SKM-1 treated with dmso at 0.1 percent for 144 hours (cell line): ENCODE results near the gene OR2A25.
"Not testable (repeated sequence)": the region's sequence is repeated elsewhere in the genome, so short reads cannot be mapped to it uniquely, and the experiment has no call there.

Source experiments
- DNase-seq: peaks from one replicate; lab custom pipeline; 2025; ENCODE audit not compliant: unreplicated experiment; lab: John Stamatoyannopoulos, UW

The OR2A25 gene, protein sequence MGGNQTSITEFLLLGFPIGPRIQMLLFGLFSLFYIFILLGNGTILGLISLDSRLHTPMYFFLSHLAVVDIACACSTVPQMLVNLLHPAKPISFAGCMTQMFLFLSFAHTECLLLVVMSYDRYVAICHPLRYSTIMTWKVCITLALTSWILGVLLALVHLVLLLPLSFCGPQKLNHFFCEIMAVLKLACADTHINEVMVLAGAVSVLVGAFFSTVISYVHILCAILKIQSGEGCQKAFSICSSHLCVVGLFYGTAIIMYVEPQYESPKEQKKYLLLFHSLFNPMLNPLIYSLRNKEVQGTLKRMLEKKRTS

DNA sequence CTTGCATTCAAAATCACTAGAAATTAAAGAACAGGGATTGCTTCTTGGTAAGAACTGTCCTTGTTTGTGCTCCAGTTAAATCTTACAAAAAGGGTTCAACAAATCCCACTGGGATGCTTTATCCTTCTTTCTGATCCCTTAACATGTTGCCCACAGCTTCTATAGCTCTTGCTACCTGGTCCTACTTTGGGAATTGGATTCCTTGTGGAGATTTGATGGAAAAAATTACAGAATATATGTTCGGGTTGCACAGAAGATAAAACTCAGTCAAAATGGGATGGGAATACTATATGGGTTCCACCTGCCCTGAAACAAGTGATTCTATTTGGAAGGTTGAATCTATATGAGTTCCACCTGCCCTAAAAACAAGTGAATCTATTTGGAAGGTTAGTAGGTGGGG is at the start of gene OR2A25:
OR2A25 (plus strand) TSS at position 301 of the 400 bp plus-strand sequence. CDS start 4,409 bp downstream, outside the sequence.
- no peak for DNase-seq

- DNase-seq = no peak
Measured at GRCh38 chr7:144020340-144020739, 49.3 kb upstream of the OR2A25 start.

GRCh38 chr7:144022169-144022568 is 47.4 kb upstream of the OR2A25 start:
- DNase-seq = no peak

DNA sequence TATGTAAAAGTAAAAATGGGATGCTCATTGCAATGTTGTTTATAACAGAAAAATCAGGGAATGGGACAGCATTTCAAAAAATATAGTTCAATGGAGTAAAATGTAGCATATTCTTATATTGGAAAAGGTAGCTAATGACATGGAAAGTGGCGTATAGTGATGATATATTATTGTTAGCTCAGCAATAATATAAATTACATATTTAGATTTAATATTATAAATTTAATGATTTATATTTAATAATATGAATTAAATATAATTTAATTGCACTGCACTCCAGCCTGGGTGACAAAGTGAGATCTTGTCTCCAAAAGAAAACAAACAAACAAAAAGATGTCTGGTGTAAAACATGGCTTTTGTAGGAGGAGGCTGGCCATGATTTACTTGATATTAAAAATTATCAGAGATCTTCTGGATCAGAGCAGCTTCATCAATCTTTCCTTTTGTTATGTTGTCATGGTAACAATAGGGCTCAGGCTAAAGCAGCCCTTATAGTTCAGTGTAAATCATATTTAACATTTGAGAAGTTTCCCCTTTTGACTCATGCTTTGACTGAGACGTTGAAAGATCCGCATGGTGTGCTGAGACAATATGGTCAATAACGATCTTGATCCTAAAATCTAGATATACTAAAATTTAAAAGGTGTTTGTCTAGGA is 46.3 kb upstream of the OR2A25 start:
- DNase-seq = no peak

DNA sequence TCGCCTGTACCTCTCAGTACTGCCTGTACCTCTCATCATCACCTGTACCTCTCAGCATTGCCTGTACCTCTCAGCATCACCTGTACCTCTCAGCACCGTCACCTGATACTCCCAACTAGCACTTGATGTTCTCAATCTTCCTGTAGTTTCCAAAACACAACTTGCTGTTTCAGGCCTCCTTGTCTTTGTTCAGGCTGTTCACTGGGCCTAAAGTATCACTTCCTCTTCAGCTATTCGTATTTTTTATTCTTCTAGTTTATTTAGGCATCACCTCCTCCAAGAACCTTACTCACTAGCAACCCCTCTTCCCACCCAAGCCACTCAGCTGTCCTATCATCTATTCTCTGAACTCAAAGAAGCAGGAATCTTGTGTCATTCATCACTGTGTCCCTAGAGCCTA is 45.4 kb upstream of the OR2A25 start:
- DNase-seq = no peak

DNA sequence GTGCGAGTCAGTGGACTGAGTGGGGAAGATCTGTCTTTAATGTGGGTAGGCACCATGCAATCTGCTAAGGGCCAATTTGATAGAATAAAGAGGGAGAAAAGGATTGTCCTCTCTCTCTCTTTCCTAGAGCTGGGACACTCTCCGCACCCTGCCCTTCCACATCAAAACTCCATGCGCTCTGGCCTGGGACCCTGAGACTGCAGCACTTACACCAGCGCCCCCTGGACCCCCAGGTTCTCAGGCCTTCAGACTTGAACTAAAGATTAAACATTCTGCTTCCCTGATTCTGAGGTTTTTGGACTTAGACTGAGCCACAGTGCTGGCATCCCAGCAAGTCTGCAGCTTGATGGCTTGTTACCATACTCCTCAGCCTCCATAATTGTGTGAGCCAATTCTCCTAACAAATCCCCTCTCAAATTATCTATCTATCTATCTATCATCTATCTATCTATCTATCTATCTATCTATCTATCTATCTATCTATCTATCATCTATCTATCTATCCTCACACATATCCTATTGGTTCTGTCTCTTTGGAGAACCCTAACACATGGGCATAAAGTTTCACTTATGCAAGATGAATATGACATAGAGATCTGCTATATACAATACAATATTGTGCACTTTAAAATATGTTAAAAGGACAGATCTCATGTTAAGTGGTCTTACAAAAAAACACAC is 43.3 kb upstream of the OR2A25 start:
- DNase-seq = no peak

- no peak for DNase-seq
Measured at GRCh38 chr7:144027070-144027469, 42.5 kb upstream of the OR2A25 start.

GRCh38 chr7:144027974-144028373 is 41.6 kb upstream of the OR2A25 start:
- no peak for DNase-seq

DNA sequence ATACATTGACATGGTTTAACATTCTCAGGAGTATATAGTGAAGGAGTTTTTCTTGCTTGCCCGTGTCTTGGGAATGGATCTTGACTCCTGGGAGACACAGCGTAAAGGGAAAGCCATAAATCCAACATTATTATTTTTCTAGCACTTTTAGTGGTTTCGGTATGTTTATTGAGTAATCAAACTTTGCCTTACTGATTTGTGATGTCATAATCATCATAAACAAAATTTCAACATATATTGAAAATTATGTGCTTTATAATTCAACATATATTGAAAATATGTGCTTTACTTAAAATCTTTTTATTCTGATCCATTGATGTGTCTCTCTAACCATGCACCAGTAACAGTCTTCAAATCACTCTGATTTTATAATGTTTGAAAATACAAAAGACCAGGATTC is 41.1 kb upstream of the OR2A25 start:
- no peak for DNase-seq

GRCh38 chr7:144032516-144032915 is 37.1 kb upstream of the OR2A25 start:
- no peak for DNase-seq

GRCh38 chr7:144032985-144033709 is 36.5 kb upstream of the OR2A25 start:
- DNase-seq = no peak

GRCh38 chr7:144035385-144035784 is 34.2 kb upstream of the OR2A25 start:
- no peak for DNase-seq

- no peak for DNase-seq
Measured at GRCh38 chr7:144036302-144036885, 33.2 kb upstream of the OR2A25 start.

- DNase-seq = no peak
Measured at GRCh38 chr7:144037414-144038035, 32.1 kb upstream of the OR2A25 start.

DNA sequence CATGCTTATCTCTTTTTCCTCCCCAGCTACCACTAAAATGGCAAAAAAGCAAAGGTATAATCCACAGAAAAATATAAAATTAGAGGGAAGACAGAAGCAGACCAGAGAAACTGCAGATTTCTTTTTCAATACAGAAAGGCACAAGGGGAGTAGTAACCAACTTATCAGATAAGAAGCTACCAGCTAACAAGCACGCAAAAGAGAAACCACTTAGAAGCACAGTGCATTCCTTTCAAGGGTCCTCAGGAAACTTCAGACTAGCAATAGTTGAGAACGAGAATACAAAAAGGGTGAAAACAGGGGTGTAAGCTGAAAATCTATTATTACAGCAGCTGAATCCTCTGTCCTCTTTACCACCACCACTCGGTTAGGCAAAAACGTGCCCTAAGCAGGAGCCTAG is 30.7 kb upstream of the OR2A25 start:
- no peak for DNase-seq

DNA sequence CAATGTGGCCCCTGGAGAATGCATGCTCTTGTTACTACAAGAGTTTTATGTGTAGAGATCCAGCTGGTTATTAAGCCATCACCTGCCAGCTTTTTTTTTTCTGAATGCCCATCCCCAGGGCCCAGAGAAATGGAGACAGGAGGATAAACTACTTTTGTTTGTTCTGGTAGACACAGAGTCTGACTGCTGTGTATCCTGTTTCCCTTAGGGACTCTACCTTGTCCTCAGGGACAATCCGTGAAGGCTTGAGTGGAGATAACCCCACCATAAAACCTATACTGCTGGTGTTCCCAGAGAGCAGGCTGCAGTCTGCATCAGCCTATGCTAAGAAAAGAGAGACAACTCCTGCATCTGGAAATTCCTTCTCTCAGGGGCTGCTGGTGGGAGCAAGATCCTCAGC is 21.0 kb upstream of the OR2A25 start, which contains the start of gene OR2A5:
OR2A5 (plus strand) TSS at position 301 of the 400 bp plus-strand sequence. CDS start 1,454 bp downstream, outside the sequence.
- no peak for DNase-seq

DNA sequence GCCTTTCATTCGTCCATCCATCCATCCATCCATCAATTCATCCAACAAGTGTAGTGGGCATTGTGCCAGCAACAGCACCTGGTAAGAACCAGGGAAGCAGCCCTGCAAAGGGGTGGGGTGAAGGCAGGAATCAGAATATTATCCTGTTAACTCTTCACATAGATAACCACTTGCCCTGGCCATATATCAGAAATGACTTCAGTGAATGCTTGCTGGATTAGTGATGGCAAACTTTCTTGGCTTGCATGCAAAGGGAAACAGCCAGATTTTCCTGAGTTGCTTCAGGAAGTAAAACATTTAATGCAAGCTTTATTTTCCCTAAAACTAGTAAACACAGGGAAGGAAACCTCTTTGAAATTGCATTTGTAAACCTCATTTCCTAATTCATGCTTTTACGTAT is 20.1 kb upstream of the OR2A25 start:
- no peak for DNase-seq

DNA sequence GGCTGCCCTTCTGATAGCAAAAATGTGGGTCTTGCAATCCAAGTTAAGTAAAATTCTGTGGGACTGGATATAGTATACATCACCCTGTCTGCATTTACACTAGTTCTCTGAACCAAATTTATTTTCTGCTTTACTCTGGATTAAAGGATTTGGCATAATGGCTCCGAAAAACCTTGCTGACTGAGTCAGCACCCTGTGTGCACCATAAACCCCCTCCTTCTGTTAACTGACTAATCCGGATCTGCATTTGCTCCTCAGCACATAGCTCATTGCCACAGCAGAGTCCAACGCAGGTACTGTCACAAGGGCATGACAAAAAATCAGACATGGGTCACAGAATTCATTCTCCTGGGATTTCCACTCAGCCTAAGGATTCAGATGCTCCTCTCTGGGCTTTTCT is 19.5 kb upstream of the OR2A25 start:
- no peak for DNase-seq

- not testable (repeated sequence) for DNase-seq
Measured at GRCh38 chr7:144050884-144051283, 18.7 kb upstream of the OR2A25 start.

- no peak for DNase-seq
Measured at GRCh38 chr7:144057954-144058353, 11.7 kb upstream of the OR2A25 start.

- no peak for DNase-seq
Measured at GRCh38 chr7:144063710-144064109, 5.9 kb upstream of the OR2A25 start.
